HG02938 (cell line): ENCODE data around the gene OR2G6.
"Not testable (repeated sequence)": the region's sequence is repeated elsewhere in the genome, so short reads cannot be mapped to it uniquely, and the experiment has no call there.

ENCODE experiments used
- ATAC-seq: cut with Tn5 transposase; IDR thresholded peaks from one replicate; pipeline ENCODE4 v1.9.1; 2021; ENCODE audit warnings: mild to moderate bottlenecking, moderate library complexity; ENCODE audit not compliant: unreplicated experiment

Gene OR2G6

GRCh38 chr1:248573856-248574255, 66.0 kb downstream of the OR2G6 start:
- ATAC-seq, result not testable (repeated sequence)

- not testable (repeated sequence) for ATAC-seq
Measured at GRCh38 chr1:248574657-248575056, 66.8 kb downstream of the OR2G6 start, which contains the start of gene OR2T34. TSS of gene OR2T34 (minus strand) at chr1:248574757. CDS start at chr1:248574757, 0 bp downstream.

DNA sequence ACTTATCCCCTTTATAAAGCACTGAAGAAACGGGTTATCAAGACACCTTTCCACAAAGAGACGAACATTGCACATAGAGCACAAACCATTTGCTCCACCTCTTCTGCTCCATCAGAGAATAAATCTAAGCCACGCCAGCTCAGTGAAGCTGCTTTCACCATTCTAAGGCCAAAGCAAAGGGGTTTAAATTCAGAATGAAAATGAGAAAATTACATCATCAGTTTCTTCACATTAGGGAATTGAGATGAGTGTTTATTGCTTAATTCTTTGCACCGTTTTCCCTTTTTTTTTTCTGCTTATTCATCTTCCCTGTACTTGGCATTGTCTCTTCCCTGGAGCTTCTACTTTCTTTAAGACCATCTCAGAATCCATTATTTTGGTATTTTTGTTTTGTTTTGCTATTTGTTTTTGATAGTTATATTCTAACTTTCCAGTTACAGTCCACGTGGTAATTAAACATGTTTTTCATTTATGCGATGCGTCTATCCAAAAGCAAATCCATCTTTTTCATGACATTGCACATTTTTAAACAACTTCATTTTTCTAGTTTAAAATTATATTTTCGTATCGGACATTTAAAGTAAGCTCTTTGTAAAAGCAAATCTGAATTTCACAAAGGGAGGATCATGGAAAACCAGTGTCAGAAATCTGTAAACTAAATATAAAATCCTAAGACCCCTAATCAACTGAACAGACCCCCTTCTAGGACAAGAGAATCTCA, 68.5 kb downstream of the OR2G6 start:
- ATAC-seq, result no peak
